PFSK-1 (cell line): ENCODE results near the gene CLASP1.

ENCODE experiments used
- FOXP2 ChIP-seq: optimal IDR thresholded peaks from 2 replicates; pipeline ENCODE3; 2011; ENCODE audit warnings: borderline replicate concordance, control low read depth, inconsistent platforms; ENCODE audit not compliant: insufficient read depth; ENCODE audit errors: extremely low read length, extremely low read depth
- POLR2AphosphoS5 ChIP-seq: IDR thresholded peaks from 2 replicates; pipeline ENCODE4 v1.6.1; 2012; ENCODE audit warnings: low read depth, mild to moderate bottlenecking, control low read depth, low read length, moderate library complexity
- REST ChIP-seq, 2 experiments: IDR thresholded peaks; 2 replicates each; pipeline versions ENCODE4 v1.6.1 to v1.8.0; 2011 to 2012; ENCODE audit warnings: low read depth in 2 of 2, low read length in 2 of 2, control low read depth in 1 of 2, inconsistent platforms in 1 of 2, mild to moderate bottlenecking in 1 of 2, moderate library complexity in 1 of 2; ENCODE audit not compliant: insufficient read depth in 1 of 2
- SIN3A ChIP-seq: IDR thresholded peaks from 2 replicates; pipeline ENCODE4 v1.6.1; 2012; ENCODE audit warnings: mild to moderate bottlenecking, low read length, moderate library complexity, borderline replicate concordance; ENCODE audit not compliant: insufficient read depth
- TAF1 ChIP-seq: IDR thresholded peaks from 2 replicates; pipeline ENCODE4 v1.6.1; 2012; ENCODE audit warnings: low read length, control low read depth, borderline replicate concordance; ENCODE audit not compliant: insufficient read depth

- no peak for TF ChIP-seq TAF1
- no peak for TF ChIP-seq SIN3A
- no peak for TF ChIP-seq REST (IDR thresholded peaks at IDR 0.05; ENCODE audit: insufficient read depth in 1 of 2, low read depth in 2 of 2, low read length in 2 of 2)
- TF ChIP-seq POLR2AphosphoS5 = no peak
- no peak for TF ChIP-seq FOXP2
Measured at GRCh38 chr2:121532894-121533293, 116.4 kb downstream of the CLASP1 start.
